HepG2 (cell line): ENCODE data around the gene ATIC. TPM values are rescaled to one million over a fixed set of nuclear protein-coding genes. Genes with fewer than 3 reads are reported as not detected.

ENCODE experiments used
- ATAC-seq: fragments of 200-7000 bp; cut with Tn5 transposase; 3 replicates; pipeline ENCODE4 v1.9.1; 2020; ENCODE audit warnings: mild to moderate bottlenecking, moderate library complexity
- BruUV-seq: library from RNA; stranded (reverse); fragments of 400-500 nt; replicated peaks from 2 replicates; lab custom pipeline; 2021; lab: Mats Ljungman, UMichigan
- CTCF ChIA-PET: fragments of 300-600 bp; formaldehyde crosslinking; extraction: SDS; loops from one replicate; lab custom pipeline; 2021; ENCODE audit warnings: low total read pairs, inconsistent platforms, low intra/inter-chr PET ratio; lab: Yijun Ruan, JAX
- POLR2A ChIA-PET: fragments of 350-600 bp; sonication (Branson Sonifier 250); formaldehyde crosslinking; loops from one replicate; lab custom pipeline; 2020; ENCODE audit warnings: antibody characterized with exemption, inconsistent platforms; lab: Yijun Ruan, JAX
- DNase-seq: peaks from one replicate; pipeline ENCODE4 v3.0.0-alpha.2; 2015; ENCODE audit warnings: low spot score
- FAIRE-seq: peaks from 3 replicates; lab custom pipeline; 2011; peaks lifted over from hg19 to GRCh38; lab: Jason Lieb, UNC
- H2AFZ ChIP-seq: one replicate; pipeline ENCODE4 v1.6.1; 2011; ENCODE audit warnings: low read length, inconsistent platforms
- H3K27ac ChIP-seq: fragments of 300-600 bp; 3 replicates; pipeline ENCODE4 v1.8.0; 2011; ENCODE audit warnings: mixed run types, mild to moderate bottlenecking, mixed read lengths, low read length, inconsistent platforms; ENCODE audit not compliant: insufficient read depth; ENCODE audit errors: extremely low read length
- H3K27me3 ChIP-seq, 2 experiments: fragments of 200-600 bp in 1 of 2; 2 replicates in 1 of 2; 3 replicates in 1 of 2; pipeline versions ENCODE4 v1.6.0 to v1.8.0; 2011; ENCODE audit warnings: low read length in 2 of 2, mild to moderate bottlenecking in 2 of 2, moderate library complexity in 2 of 2, inconsistent platforms in 1 of 2; ENCODE audit not compliant: insufficient read depth in 2 of 2, control insufficient read depth in 1 of 2
- H3K36me3 ChIP-seq, 2 experiments: fragments of 200-600 bp in 1 of 2; replicated peaks in 1 of 2; 2 replicates in 1 of 2; 3 replicates in 1 of 2; pipeline versions ENCODE4 v1.5.1 to v1.8.0; 2011; ENCODE audit warnings: low read length in 2 of 2, inconsistent platforms in 1 of 2; ENCODE audit not compliant: insufficient read depth in 2 of 2, control insufficient read depth in 1 of 2
- H3K4me1 ChIP-seq: 2 replicates; pipeline ENCODE4 v1.5.1; 2012; ENCODE audit warnings: low read length, inconsistent platforms; ENCODE audit not compliant: insufficient read depth
- H3K4me2 ChIP-seq: 2 replicates; pipeline ENCODE4 v1.6.0; 2011; ENCODE audit warnings: low read depth, low read length, inconsistent platforms
- H3K4me3 ChIP-seq, 3 experiments: fragments of 200-600 bp in 1 of 3; sonication (generic), shearing (Covaris generic) in 1 of 3; replicated peaks in 1 of 3; 2 replicates each; pipeline ENCODE4 v1.5.1; 2011 to 2016; ENCODE audit warnings: low read length in 3 of 3, inconsistent platforms in 2 of 3, low read depth in 2 of 3, mild to moderate bottlenecking in 2 of 3, control low read depth in 1 of 3, mixed read lengths in 1 of 3; ENCODE audit not compliant: insufficient read depth in 1 of 3
- H3K79me2 ChIP-seq: one replicate; pipeline ENCODE4 v1.6.1; 2011; ENCODE audit warnings: low read length, inconsistent platforms; ENCODE audit not compliant: insufficient read depth
- H3K9ac ChIP-seq: 2 replicates; pipeline ENCODE4 v1.6.0; 2011; ENCODE audit warnings: mild to moderate bottlenecking, low read depth, low read length, inconsistent platforms; ENCODE audit not compliant: insufficient read depth
- H3K9me3 ChIP-seq: 2 replicates; pipeline ENCODE4 v1.5.1; 2012; ENCODE audit warnings: mild to moderate bottlenecking, low read length
- H4K20me1 ChIP-seq: 2 replicates; pipeline ENCODE4 v1.6.0; 2011; ENCODE audit warnings: inconsistent platforms, mild to moderate bottlenecking, low read length, moderate library complexity; ENCODE audit not compliant: insufficient read depth
- AFF4 ChIP-seq: sonication (generic); formaldehyde crosslinking; IDR thresholded peaks from 2 replicates; pipeline ENCODE4 v1.4.0; 2020; ENCODE audit warnings: missing genetic modification reagents
- BHLHE40 ChIP-seq: IDR thresholded peaks from 2 replicates; pipeline ENCODE4 v1.6.1; 2011; ENCODE audit warnings: low read length, improper control_type of control experiment
- CCDC6 ChIP-seq: sonication (generic); formaldehyde crosslinking; IDR thresholded peaks from 2 replicates; pipeline ENCODE4 v1.8.1; 2022; ENCODE audit warnings: mild to moderate bottlenecking, missing genetic modification reagents, moderate library complexity
- MBD4 ChIP-seq: IDR thresholded peaks from 2 replicates; pipeline ENCODE4 v1.6.1; 2012; ENCODE audit warnings: low read length, inconsistent platforms, borderline replicate concordance
- POLR2A ChIP-seq, 2 experiments: IDR thresholded peaks; 2 replicates each; pipeline ENCODE4 v1.6.1; 2011; ENCODE audit warnings: low read depth in 2 of 2, low read length in 2 of 2, mild to moderate bottlenecking in 1 of 2, moderate library complexity in 1 of 2; ENCODE audit not compliant: insufficient read depth in 1 of 2
- POLR2G ChIP-seq: fragments of 200-400 bp; formaldehyde crosslinking; IDR thresholded peaks from 2 replicates; pipeline ENCODE4 v1.6.1; 2018; ENCODE audit warnings: mild to moderate bottlenecking, low read depth, low read length, moderate library complexity
- RBFOX2 ChIP-seq: fragments of 200-400 bp; formaldehyde crosslinking; IDR thresholded peaks from 2 replicates; pipeline ENCODE4 v1.6.1; 2017; ENCODE audit warnings: low read depth, mild to moderate bottlenecking, low read length
- RBM22 ChIP-seq: fragments of 200-400 bp; formaldehyde crosslinking; optimal IDR thresholded peaks from 2 replicates; pipeline ENCODE3; 2017; ENCODE audit warnings: mild to moderate bottlenecking, low read length, moderate library complexity
- SALL1 ChIP-seq: sonication (generic); formaldehyde crosslinking; IDR thresholded peaks from 2 replicates; pipeline ENCODE4 v1.8.0; 2022; ENCODE audit warnings: mild to moderate bottlenecking, missing genetic modification reagents
- TAF1 ChIP-seq: sonication (generic); formaldehyde crosslinking; IDR thresholded peaks from 2 replicates; pipeline ENCODE4 v1.4.0; 2020; ENCODE audit warnings: missing genetic modification reagents
- ZBTB38 ChIP-seq: sonication (generic); formaldehyde crosslinking; IDR thresholded peaks from 2 replicates; pipeline ENCODE4 v1.5.1; 2020; ENCODE audit warnings: mild to moderate bottlenecking, missing genetic modification reagents
- ZFP1 ChIP-seq: IDR thresholded peaks from 2 replicates; pipeline ENCODE4 v1.6.1; 2016
- ZNF552 ChIP-seq: sonication (generic); formaldehyde crosslinking; IDR thresholded peaks from 2 replicates; pipeline ENCODE4 v1.9.0; 2022; ENCODE audit warnings: missing genetic modification reagents, mild to moderate bottlenecking, borderline replicate concordance
- ZNF589 ChIP-seq: sonication (generic); formaldehyde crosslinking; conservative IDR thresholded peaks from 2 replicates; pipeline ENCODE4 v1.8.0; 2022; ENCODE audit warnings: mild to moderate bottlenecking, moderate library complexity, missing genetic modification reagents
- WGBS: methylation state at CpG from one replicate; pipeline ENCODE4 v1.1.6; 2017; ENCODE audit warnings: low lambda C conversion rate; 5-methylcytosine and 5-hydroxymethylcytosine counted together
- in situ Hi-C: cut with HindIII; loops from 2 replicates; pipeline ENCODE4 v1.10.0; 2017; ENCODE audit warnings: low pct_unique_long_range_greater_than_20kb; ENCODE audit not compliant: extremely low pct_ligation_motif_present
- intact Hi-C: fragments of 100-400 bp; cut with micrococcal nuclease; formaldehyde crosslinking; loops from one replicate; pipeline ENCODE4 v1.10.0; 2022; ENCODE audit not compliant: unreplicated experiment
- polyA plus RNA-seq, 8 experiments: library from polyadenylated mRNA; depleted of rRNA in 3 of 8; stranded (reverse) in 7 of 8; unstranded in 1 of 8; fragments of >200 nt; fragmentation: Illumina TruSeq in 4 of 8; extraction: Trizol in 4 of 8; gene quantifications; 2 replicates each; pipeline versions ENCODE4 v1.2.1 to v1.2.3, GENCODE V29; 2011 to 2016; ENCODE audit warnings: low read depth in 4 of 8, missing spikeins in 1 of 8, mixed read lengths in 1 of 8; ENCODE audit not compliant: insufficient read depth in 1 of 8
- total RNA-seq, 5 experiments: library from RNA; depleted of rRNA; stranded (reverse); fragments of >200 nt; fragmentation: Illumina TruSeq; extraction: Trizol; gene quantifications; 2 replicates each; pipeline ENCODE4 v1.2.3, GENCODE V29; 2016; ENCODE audit warnings: low read depth in 1 of 5

Gene ATIC
- total and polyA plus RNA-seq, 2 of the 13 experiments (the other 11 are each of a cell fraction or from before 2014, with no cell fraction given) = 89.8 to 146 TPM

GRCh38 chr2:215386566-215386965, 74.7 kb downstream of the ATIC start:
- intact Hi-C loops = no loop called here
- no TSS peak for BruUV-seq
- no peak overlapping the region for H2AFZ ChIP-seq
- ATAC-seq = no peak
- H3K4me1 ChIP-seq = no peaks in the 10 kb centered on the region
- peaks cover 20% of the 10 kb centered on the region for H4K20me1 ChIP-seq
- no peaks in the 10 kb centered on the region for H3K79me2 ChIP-seq
- in situ Hi-C loops = no loop called here
- WGBS = 97% methylated on average over 7 of the region's 7 CpGs
- FAIRE-seq = no peak
- H3K4me3 ChIP-seq = no peak overlapping the region
- ChIA-PET POLR2A (no interaction called here), CTCF (no interaction called here)
- no peak overlapping the region for H3K9ac ChIP-seq
- H3K9me3 ChIP-seq = no peaks in the 10 kb centered on the region
- no peak overlapping the region for H3K4me2 ChIP-seq
- H3K27ac ChIP-seq = no peak overlapping the region
- no peak for DNase-seq
- H3K36me3 ChIP-seq = peaks cover 51 to 89% of the 10 kb centered on the region in 2 experiments
- H3K27me3 ChIP-seq = no peaks in the 10 kb centered on the region
- TF ChIP-seq POLR2G (0 out of 2 replicates have a peak, but pooled peaks have one; percentile 47), TAF1 (CRISPR knock-in tag) (no peak), POLR2A (IDR thresholded peaks at IDR 0.05; ENCODE audit: insufficient read depth in 1 of 2, low read depth in 2 of 2, low read length in 2 of 2) (peak in 1 of 2 experiments; percentile 37; a peak in 1 of 4 replicates), ZNF589 (CRISPR knock-in tag) (no peak), RBM22 (peak; percentile 98), MBD4 (0 out of 2 replicates have a peak, but pooled peaks have one; percentile 2), CCDC6 (0 out of 2 replicates have a peak, but pooled peaks have one; percentile 34)

- ATAC-seq (peak; percentile 3), FAIRE-seq (no peak), DNase-seq (no peak)
- Histone ChIP-seq H3K4me3 (no peak overlapping the region), H3K9ac (no peak overlapping the region), H3K27ac (peak overlapping the region; percentile 27), H3K4me2 (no peak overlapping the region), H3K4me1 (no peaks in the 10 kb centered on the region), H3K27me3 (no peaks in the 10 kb centered on the region), H4K20me1 (peaks cover 24% of the 10 kb centered on the region), H3K9me3 (no peaks in the 10 kb centered on the region), H3K36me3 (peaks cover 51 to 88% of the 10 kb centered on the region in 2 experiments), H2AFZ (no peak overlapping the region), H3K79me2 (no peaks in the 10 kb centered on the region)
- CTCF ChIA-PET = no interaction called here
- POLR2A ChIA-PET = interaction anchor here (1.0 kb wide), 1 partner anchor 12 kb away, joined by 3 read pairs; no protein-coding TSS in a partner anchor
- over 99% methylated on average over 7 of the region's 7 CpGs for WGBS
- in situ Hi-C loops = no loop called here
- no TSS peak for BruUV-seq
- intact Hi-C loops = no loop called here
- TF ChIP-seq RBFOX2 (peak; percentile 77), AFF4 (CRISPR knock-in tag) (peak; percentile 81), ZNF552 (CRISPR knock-in tag) (0 out of 2 replicates have a peak, but pooled peaks have one; percentile 23), ZFP1 (CRISPR knock-in tag) (no peak), RBM22 (peak; percentile 100), BHLHE40 (no peak), POLR2G (peak; percentile 64), ZBTB38 (CRISPR knock-in tag) (no peak), SALL1 (CRISPR knock-in tag) (peak; percentile 33; the same call in 1 of the 2 replicates)
These were observed 76.3 kb downstream of the ATIC start for GRCh38 chr2:215388002-215388728.
